ENCODE data around the gene INAFM1.

The INAFM1 gene

DNA sequence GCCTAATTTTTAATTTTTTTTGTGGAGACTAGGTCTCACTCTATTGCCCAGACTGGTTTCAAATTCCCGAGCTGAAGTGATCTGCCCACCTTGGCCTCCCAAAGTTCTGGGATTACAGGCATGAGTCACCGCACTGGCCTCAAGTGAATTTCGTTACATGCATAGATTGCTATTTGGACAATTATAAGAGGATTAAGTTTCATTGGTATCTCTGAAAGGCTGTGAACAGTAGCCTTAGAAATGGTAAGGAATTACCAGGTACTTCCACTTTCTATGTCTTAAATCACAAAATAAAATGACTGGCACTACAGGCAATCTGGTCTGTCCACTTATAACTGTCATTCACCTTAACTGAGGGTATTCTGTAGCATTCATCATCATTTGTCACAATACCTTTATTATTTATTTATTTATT lies 21.2 kb upstream of the INAFM1 start (continued):
- TF ChIP-seq, protein P1, sequence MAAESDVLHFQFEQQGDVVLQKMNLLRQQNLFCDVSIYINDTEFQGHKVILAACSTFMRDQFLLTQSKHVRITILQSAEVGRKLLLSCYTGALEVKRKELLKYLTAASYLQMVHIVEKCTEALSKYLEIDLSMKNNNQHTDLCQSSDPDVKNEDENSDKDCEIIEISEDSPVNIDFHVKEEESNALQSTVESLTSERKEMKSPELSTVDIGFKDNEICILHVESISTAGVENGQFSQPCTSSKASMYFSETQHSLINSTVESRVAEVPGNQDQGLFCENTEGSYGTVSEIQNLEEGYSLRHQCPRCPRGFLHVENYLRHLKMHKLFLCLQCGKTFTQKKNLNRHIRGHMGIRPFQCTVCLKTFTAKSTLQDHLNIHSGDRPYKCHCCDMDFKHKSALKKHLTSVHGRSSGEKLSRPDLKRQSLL (tag by site-specific recombination; IDR thresholded peaks at IDR 0.05) = no peak
- TF ChIP-seq, protein P2, sequence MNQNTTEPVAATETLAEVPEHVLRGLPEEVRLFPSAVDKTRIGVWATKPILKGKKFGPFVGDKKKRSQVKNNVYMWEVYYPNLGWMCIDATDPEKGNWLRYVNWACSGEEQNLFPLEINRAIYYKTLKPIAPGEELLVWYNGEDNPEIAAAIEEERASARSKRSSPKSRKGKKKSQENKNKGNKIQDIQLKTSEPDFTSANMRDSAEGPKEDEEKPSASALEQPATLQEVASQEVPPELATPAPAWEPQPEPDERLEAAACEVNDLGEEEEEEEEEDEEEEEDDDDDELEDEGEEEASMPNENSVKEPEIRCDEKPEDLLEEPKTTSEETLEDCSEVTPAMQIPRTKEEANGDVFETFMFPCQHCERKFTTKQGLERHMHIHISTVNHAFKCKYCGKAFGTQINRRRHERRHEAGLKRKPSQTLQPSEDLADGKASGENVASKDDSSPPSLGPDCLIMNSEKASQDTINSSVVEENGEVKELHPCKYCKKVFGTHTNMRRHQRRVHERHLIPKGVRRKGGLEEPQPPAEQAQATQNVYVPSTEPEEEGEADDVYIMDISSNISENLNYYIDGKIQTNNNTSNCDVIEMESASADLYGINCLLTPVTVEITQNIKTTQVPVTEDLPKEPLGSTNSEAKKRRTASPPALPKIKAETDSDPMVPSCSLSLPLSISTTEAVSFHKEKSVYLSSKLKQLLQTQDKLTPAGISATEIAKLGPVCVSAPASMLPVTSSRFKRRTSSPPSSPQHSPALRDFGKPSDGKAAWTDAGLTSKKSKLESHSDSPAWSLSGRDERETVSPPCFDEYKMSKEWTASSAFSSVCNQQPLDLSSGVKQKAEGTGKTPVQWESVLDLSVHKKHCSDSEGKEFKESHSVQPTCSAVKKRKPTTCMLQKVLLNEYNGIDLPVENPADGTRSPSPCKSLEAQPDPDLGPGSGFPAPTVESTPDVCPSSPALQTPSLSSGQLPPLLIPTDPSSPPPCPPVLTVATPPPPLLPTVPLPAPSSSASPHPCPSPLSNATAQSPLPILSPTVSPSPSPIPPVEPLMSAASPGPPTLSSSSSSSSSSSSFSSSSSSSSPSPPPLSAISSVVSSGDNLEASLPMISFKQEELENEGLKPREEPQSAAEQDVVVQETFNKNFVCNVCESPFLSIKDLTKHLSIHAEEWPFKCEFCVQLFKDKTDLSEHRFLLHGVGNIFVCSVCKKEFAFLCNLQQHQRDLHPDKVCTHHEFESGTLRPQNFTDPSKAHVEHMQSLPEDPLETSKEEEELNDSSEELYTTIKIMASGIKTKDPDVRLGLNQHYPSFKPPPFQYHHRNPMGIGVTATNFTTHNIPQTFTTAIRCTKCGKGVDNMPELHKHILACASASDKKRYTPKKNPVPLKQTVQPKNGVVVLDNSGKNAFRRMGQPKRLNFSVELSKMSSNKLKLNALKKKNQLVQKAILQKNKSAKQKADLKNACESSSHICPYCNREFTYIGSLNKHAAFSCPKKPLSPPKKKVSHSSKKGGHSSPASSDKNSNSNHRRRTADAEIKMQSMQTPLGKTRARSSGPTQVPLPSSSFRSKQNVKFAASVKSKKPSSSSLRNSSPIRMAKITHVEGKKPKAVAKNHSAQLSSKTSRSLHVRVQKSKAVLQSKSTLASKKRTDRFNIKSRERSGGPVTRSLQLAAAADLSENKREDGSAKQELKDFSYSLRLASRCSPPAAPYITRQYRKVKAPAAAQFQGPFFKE (tag by site-specific recombination; IDR thresholded peaks at IDR 0.05; ENCODE audit: borderline replicate concordance) = no peak
- TF ChIP-seq HOXD13 (CRISPR knock-in tag; IDR thresholded peaks at IDR 0.05; ENCODE audit: borderline replicate concordance) (no peak), KLF16 (tag by site-specific recombination; IDR thresholded peaks at IDR 0.05) (0 out of 2 replicates have a peak, but pooled peaks have one; percentile 13), PRDM1 (tag by site-specific recombination; IDR thresholded peaks at IDR 0.05) (peak; percentile 96), ZNF549 (tag by site-specific recombination; IDR thresholded peaks at IDR 0.05) (no peak), MZF1 (tag by site-specific recombination; IDR thresholded peaks at IDR 0.05; ENCODE audit: borderline replicate concordance) (peak; percentile 12; the same call in 1 of the 2 replicates), ZNF510 (tag by site-specific recombination; IDR thresholded peaks at IDR 0.05; ENCODE audit: insufficient replicate concordance) (no peak), ZNF677 (tag by site-specific recombination; IDR thresholded peaks at IDR 0.05) (no peak), ZFP41 (tag by site-specific recombination; IDR thresholded peaks at IDR 0.05; ENCODE audit: borderline replicate concordance) (no peak), WT1 (tag by site-specific recombination; IDR thresholded peaks at IDR 0.05) (peak; percentile 57; the same call in 1 of the 2 replicates), ZNF658 (tag by site-specific recombination; IDR thresholded peaks at IDR 0.05) (no peak)
- TF ChIP-seq, protein P3, sequence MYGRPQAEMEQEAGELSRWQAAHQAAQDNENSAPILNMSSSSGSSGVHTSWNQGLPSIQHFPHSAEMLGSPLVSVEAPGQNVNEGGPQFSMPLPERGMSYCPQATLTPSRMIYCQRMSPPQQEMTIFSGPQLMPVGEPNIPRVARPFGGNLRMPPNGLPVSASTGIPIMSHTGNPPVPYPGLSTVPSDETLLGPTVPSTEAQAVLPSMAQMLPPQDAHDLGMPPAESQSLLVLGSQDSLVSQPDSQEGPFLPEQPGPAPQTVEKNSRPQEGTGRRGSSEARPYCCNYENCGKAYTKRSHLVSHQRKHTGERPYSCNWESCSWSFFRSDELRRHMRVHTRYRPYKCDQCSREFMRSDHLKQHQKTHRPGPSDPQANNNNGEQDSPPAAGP (tag by site-specific recombination; IDR thresholded peaks at IDR 0.05) = peak; percentile 46; the same call in 1 of the 2 replicates
- TF ChIP-seq, protein P4, sequence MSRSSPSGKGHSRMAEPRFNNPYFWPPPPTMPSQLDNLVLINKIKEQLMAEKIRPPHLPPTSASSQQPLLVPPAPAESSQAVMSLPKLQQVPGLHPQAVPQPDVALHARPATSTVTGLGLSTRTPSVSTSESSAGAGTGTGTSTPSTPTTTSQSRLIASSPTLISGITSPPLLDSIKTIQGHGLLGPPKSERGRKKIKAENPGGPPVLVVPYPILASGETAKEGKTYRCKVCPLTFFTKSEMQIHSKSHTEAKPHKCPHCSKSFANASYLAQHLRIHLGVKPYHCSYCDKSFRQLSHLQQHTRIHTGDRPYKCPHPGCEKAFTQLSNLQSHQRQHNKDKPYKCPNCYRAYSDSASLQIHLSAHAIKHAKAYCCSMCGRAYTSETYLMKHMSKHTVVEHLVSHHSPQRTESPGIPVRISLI (tag by site-specific recombination; IDR thresholded peaks at IDR 0.05) = peak; percentile 92
- TF ChIP-seq, protein P5, sequence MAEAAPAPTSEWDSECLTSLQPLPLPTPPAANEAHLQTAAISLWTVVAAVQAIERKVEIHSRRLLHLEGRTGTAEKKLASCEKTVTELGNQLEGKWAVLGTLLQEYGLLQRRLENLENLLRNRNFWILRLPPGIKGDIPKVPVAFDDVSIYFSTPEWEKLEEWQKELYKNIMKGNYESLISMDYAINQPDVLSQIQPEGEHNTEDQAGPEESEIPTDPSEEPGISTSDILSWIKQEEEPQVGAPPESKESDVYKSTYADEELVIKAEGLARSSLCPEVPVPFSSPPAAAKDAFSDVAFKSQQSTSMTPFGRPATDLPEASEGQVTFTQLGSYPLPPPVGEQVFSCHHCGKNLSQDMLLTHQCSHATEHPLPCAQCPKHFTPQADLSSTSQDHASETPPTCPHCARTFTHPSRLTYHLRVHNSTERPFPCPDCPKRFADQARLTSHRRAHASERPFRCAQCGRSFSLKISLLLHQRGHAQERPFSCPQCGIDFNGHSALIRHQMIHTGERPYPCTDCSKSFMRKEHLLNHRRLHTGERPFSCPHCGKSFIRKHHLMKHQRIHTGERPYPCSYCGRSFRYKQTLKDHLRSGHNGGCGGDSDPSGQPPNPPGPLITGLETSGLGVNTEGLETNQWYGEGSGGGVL (tag by site-specific recombination; IDR thresholded peaks at IDR 0.05) = peak; percentile 65
- TF ChIP-seq, protein P6, sequence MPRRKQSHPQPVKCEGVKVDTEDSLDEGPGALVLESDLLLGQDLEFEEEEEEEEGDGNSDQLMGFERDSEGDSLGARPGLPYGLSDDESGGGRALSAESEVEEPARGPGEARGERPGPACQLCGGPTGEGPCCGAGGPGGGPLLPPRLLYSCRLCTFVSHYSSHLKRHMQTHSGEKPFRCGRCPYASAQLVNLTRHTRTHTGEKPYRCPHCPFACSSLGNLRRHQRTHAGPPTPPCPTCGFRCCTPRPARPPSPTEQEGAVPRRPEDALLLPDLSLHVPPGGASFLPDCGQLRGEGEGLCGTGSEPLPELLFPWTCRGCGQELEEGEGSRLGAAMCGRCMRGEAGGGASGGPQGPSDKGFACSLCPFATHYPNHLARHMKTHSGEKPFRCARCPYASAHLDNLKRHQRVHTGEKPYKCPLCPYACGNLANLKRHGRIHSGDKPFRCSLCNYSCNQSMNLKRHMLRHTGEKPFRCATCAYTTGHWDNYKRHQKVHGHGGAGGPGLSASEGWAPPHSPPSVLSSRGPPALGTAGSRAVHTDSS (tag by site-specific recombination; IDR thresholded peaks at IDR 0.05) = no peak
- TF ChIP-seq, protein P7, sequence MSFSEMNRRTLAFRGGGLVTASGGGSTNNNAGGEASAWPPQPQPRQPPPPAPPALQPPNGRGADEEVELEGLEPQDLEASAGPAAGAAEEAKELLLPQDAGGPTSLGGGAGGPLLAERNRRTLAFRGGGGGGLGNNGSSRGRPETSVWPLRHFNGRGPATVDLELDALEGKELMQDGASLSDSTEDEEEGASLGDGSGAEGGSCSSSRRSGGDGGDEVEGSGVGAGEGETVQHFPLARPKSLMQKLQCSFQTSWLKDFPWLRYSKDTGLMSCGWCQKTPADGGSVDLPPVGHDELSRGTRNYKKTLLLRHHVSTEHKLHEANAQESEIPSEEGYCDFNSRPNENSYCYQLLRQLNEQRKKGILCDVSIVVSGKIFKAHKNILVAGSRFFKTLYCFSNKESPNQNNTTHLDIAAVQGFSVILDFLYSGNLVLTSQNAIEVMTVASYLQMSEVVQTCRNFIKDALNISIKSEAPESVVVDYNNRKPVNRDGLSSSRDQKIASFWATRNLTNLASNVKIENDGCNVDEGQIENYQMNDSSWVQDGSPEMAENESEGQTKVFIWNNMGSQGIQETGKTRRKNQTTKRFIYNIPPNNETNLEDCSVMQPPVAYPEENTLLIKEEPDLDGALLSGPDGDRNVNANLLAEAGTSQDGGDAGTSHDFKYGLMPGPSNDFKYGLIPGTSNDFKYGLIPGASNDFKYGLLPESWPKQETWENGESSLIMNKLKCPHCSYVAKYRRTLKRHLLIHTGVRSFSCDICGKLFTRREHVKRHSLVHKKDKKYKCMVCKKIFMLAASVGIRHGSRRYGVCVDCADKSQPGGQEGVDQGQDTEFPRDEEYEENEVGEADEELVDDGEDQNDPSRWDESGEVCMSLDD (tag by site-specific recombination; IDR thresholded peaks at IDR 0.05) = no peak
- TF ChIP-seq, protein P8, sequence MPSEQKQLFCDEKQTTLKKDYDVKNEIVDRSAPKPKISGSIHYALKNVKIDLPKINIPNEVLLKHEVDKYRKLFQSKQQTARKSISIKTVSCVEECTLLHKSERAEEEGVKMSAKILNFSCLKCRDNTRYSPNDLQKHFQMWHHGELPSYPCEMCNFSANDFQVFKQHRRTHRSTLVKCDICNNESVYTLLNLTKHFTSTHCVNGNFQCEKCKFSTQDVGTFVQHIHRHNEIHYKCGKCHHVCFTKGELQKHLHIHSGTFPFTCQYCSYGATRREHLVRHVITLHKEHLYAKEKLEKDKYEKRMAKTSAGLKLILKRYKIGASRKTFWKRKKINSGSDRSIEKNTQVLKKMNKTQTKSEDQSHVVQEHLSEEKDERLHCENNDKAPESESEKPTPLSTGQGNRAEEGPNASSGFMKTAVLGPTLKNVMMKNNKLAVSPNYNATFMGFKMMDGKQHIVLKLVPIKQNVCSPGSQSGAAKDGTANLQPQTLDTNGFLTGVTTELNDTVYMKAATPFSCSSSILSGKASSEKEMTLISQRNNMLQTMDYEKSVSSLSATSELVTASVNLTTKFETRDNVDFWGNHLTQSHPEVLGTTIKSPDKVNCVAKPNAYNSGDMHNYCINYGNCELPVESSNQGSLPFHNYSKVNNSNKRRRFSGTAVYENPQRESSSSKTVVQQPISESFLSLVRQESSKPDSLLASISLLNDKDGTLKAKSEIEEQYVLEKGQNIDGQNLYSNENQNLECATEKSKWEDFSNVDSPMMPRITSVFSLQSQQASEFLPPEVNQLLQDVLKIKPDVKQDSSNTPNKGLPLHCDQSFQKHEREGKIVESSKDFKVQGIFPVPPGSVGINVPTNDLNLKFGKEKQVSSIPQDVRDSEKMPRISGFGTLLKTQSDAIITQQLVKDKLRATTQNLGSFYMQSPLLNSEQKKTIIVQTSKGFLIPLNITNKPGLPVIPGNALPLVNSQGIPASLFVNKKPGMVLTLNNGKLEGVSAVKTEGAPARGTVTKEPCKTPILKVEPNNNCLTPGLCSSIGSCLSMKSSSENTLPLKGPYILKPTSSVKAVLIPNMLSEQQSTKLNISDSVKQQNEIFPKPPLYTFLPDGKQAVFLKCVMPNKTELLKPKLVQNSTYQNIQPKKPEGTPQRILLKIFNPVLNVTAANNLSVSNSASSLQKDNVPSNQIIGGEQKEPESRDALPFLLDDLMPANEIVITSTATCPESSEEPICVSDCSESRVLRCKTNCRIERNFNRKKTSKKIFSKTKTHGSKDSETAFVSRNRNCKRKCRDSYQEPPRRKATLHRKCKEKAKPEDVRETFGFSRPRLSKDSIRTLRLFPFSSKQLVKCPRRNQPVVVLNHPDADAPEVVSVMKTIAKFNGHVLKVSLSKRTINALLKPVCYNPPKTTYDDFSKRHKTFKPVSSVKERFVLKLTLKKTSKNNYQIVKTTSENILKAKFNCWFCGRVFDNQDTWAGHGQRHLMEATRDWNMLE (tag by site-specific recombination; conservative IDR thresholded peaks at IDR 0.05; ENCODE audit: low read depth) = peak; percentile 30; the same call in 1 of the 2 replicates
